ENCODE measurements around the gene DNMT3L. TPM values are rescaled to one million over a fixed set of nuclear protein-coding genes. Genes with fewer than 3 reads are reported as not detected.

DNMT3L gene
- total RNA-seq, 1 experiment from 2014 or later = not detected

- CTCF ChIA-PET = no interaction called here
Measured at GRCh38 chr21:44282370-44282769, 20.7 kb upstream of the DNMT3L start.

GRCh38 chr21:44281801-44282200, 20.1 kb upstream of the DNMT3L start:
- H3K4me3 Mint-ChIP-seq = no peak overlapping the region
- ChIA-PET CTCF (no interaction called here), POLR2A (no interaction called here)
- H3K36me3 Mint-ChIP-seq = no peaks in the 10 kb centered on the region
- DNase-seq (ENCODE audit: low spot score) = no peak
- no peak for ATAC-seq
- H3K27me3 Mint-ChIP-seq (ENCODE audit: low read depth) = peaks cover 29% of the 10 kb centered on the region
- H3K27ac Mint-ChIP-seq = no peak overlapping the region
- H3K4me1 Mint-ChIP-seq = peaks cover 21% of the 10 kb centered on the region
- H3K9me3 Mint-ChIP-seq = no peaks in the 10 kb centered on the region
- no peak for TF ChIP-seq GTF2I (CRISPR knock-in tag; conservative IDR thresholded peaks at IDR 0.05)
- TF ChIP-seq SMAD3 (CRISPR knock-in tag; IDR thresholded peaks at IDR 0.05; ENCODE audit: borderline replicate concordance) = no peak
- no peak for TF ChIP-seq MLX (CRISPR knock-in tag; IDR thresholded peaks at IDR 0.05)
- TF ChIP-seq CREM (CRISPR knock-in tag; IDR thresholded peaks at IDR 0.05) = no peak
- no peak for TF ChIP-seq ARID4B (CRISPR knock-in tag; IDR thresholded peaks at IDR 0.05; ENCODE audit: borderline replicate concordance)
- TF ChIP-seq ELF4 (CRISPR knock-in tag; IDR thresholded peaks at IDR 0.05; ENCODE audit: low read depth) = no peak
- TF ChIP-seq TEAD4 (CRISPR knock-in tag; IDR thresholded peaks at IDR 0.05) = no peak
- TF ChIP-seq ZBTB21 (CRISPR knock-in tag; IDR thresholded peaks at IDR 0.05; ENCODE audit: borderline replicate concordance) = no peak
- TF ChIP-seq E2F1 (CRISPR knock-in tag; IDR thresholded peaks at IDR 0.05) = no peak
- no peak for TF ChIP-seq ESRRA (CRISPR knock-in tag; IDR thresholded peaks at IDR 0.05; ENCODE audit: borderline replicate concordance)
- no peak for TF ChIP-seq PREB (CRISPR knock-in tag; IDR thresholded peaks at IDR 0.05; ENCODE audit: borderline replicate concordance)
- no peak for TF ChIP-seq ZNF416 (CRISPR knock-in tag; IDR thresholded peaks at IDR 0.05)
- TF ChIP-seq ATF6 (CRISPR knock-in tag; IDR thresholded peaks at IDR 0.05) = no peak

More at GRCh38 chr21:44282370-44282769, 20.7 kb upstream of the DNMT3L start:
- TF ChIP-seq EMX1 (CRISPR knock-in tag; IDR thresholded peaks at IDR 0.05) (no peak), CBFB (CRISPR knock-in tag; IDR thresholded peaks at IDR 0.05; ENCODE audit: low read depth) (no peak), ZNF416 (CRISPR knock-in tag; IDR thresholded peaks at IDR 0.05) (no peak), IRF2 (CRISPR knock-in tag; IDR thresholded peaks at IDR 0.05; ENCODE audit: borderline replicate concordance, low read depth) (no peak), ZMAT4 (CRISPR knock-in tag; IDR thresholded peaks at IDR 0.05) (no peak), GRHL2 (CRISPR knock-in tag; IDR thresholded peaks at IDR 0.05; ENCODE audit: insufficient replicate concordance, severe bottlenecking) (no peak), PREB (CRISPR knock-in tag; IDR thresholded peaks at IDR 0.05; ENCODE audit: borderline replicate concordance) (no peak), FOXK1 (CRISPR knock-in tag; IDR thresholded peaks at IDR 0.05) (no peak), JAZF1 (CRISPR knock-in tag; IDR thresholded peaks at IDR 0.05) (no peak), ATF3 (CRISPR knock-in tag; conservative IDR thresholded peaks at IDR 0.05) (no peak), NR2C2 (CRISPR knock-in tag; IDR thresholded peaks at IDR 0.05) (no peak), ZNF219 (CRISPR knock-in tag; IDR thresholded peaks at IDR 0.05; ENCODE audit: borderline replicate concordance) (no peak), E2F5 (CRISPR knock-in tag; IDR thresholded peaks at IDR 0.05) (no peak), NFYB (CRISPR knock-in tag; conservative IDR thresholded peaks at IDR 0.05; ENCODE audit: low read depth) (no peak)
- Mint-ChIP-seq H3K4me1 (peaks cover 21% of the 10 kb centered on the region), H3K27me3 (ENCODE audit: low read depth) (peaks cover 30% of the 10 kb centered on the region), H3K36me3 (no peaks in the 10 kb centered on the region), H3K27ac (no peak overlapping the region), H3K9me3 (no peaks in the 10 kb centered on the region), H3K4me3 (no peak overlapping the region)
- POLR2A ChIA-PET = no interaction called here
- ATAC-seq (no peak), DNase-seq (ENCODE audit: low spot score) (no peak)

Data from WTC11 (cell line).